Fibroblast of mammary gland (primary cell): Measurements from ENCODE around the gene PRKAA1.
A peak's percentile ranks its signal among the peaks of the same experiment; 100 is the strongest.

Experiments
- DNase-seq: peaks from one replicate; pipeline ENCODE4 v3.0.0-alpha.2; 2010; ENCODE audit warnings: low read depth
- H3K4me3 ChIP-seq: 2 replicates; pipeline ENCODE4 v1.5.1; 2011; ENCODE audit warnings: low read depth, mild to moderate bottlenecking, low read length, moderate library complexity; ENCODE audit not compliant: control insufficient read depth
- CTCF ChIP-seq: conservative IDR thresholded peaks from 2 replicates; pipeline ENCODE4 v1.5.1; 2011; ENCODE audit warnings: low read depth, low read length, inconsistent platforms; ENCODE audit not compliant: control insufficient read depth, insufficient read depth

The PRKAA1 gene

GRCh38 chr5:40798012-40798800 is at the start of gene PRKAA1:
TSS of gene PRKAA1 (minus strand) at chr5:40798374. CDS start at chr5:40798189, 185 bp downstream.
- H3K4me3 ChIP-seq = peak within 1 kb of the TSS; percentile 94
- peak; percentile 80 for DNase-seq
- no peak for TF ChIP-seq CTCF

GRCh38 chr5:40847525-40847924 is 49.4 kb upstream of the PRKAA1 start:
- no peak overlapping the region for H3K4me3 ChIP-seq
- no peak for DNase-seq
- TF ChIP-seq CTCF = no peak

- no peak overlapping the region for H3K4me3 ChIP-seq
- DNase-seq = no peak
- no peak for TF ChIP-seq CTCF
These were observed 48.2 kb upstream of the PRKAA1 start for GRCh38 chr5:40846371-40846770.

- no peak for TF ChIP-seq CTCF
- H3K4me3 ChIP-seq = no peak overlapping the region
- DNase-seq = no peak
These were observed 46.4 kb upstream of the PRKAA1 start for GRCh38 chr5:40844565-40844964.

GRCh38 chr5:40842351-40842750 is 44.2 kb upstream of the PRKAA1 start:
- H3K4me3 ChIP-seq = peak overlapping the region; percentile 66
- TF ChIP-seq CTCF = no peak
- peak; percentile 87 for DNase-seq

GRCh38 chr5:40841068-40841805 is 43.1 kb upstream of the PRKAA1 start, which contains the start of gene CARD6:
TSS of gene CARD6 (plus strand) at chr5:40841367. CDS start at chr5:40841383, 16 bp downstream.
- H3K4me3 ChIP-seq = peak within 1 kb of the TSS; percentile 66
- peak; percentile 60 for DNase-seq
- peak; percentile 15 for TF ChIP-seq CTCF
